Hepatocyte (in vitro differentiated cells): ENCODE results near the gene STK32C.

Experiments
- EZH2 ChIP-seq: fragments of 200-600 bp; sonication (generic); IDR thresholded peaks from 2 replicates; pipeline ENCODE4 v1.6.1; 2016; ENCODE audit warnings: antibody characterized with exemption, mild to moderate bottlenecking, borderline replicate concordance
- EZH2phosphoT487 ChIP-seq: fragments of 200-600 bp; sonication (generic); IDR thresholded peaks from one replicate; pipeline ENCODE4 v1.6.1; 2018; ENCODE audit warnings: antibody characterized with exemption, mild to moderate bottlenecking, low read depth, moderate library complexity; ENCODE audit not compliant: unreplicated experiment, severe bottlenecking
- TF ChIP-seq, protein P1 (sequence below): fragments of 200-600 bp; sonication (generic); IDR thresholded peaks from 2 replicates; pipeline ENCODE4 v1.5.1; 2016; ENCODE audit warnings: antibody characterized with exemption, mild to moderate bottlenecking; ENCODE audit not compliant: poor library complexity

DNA sequence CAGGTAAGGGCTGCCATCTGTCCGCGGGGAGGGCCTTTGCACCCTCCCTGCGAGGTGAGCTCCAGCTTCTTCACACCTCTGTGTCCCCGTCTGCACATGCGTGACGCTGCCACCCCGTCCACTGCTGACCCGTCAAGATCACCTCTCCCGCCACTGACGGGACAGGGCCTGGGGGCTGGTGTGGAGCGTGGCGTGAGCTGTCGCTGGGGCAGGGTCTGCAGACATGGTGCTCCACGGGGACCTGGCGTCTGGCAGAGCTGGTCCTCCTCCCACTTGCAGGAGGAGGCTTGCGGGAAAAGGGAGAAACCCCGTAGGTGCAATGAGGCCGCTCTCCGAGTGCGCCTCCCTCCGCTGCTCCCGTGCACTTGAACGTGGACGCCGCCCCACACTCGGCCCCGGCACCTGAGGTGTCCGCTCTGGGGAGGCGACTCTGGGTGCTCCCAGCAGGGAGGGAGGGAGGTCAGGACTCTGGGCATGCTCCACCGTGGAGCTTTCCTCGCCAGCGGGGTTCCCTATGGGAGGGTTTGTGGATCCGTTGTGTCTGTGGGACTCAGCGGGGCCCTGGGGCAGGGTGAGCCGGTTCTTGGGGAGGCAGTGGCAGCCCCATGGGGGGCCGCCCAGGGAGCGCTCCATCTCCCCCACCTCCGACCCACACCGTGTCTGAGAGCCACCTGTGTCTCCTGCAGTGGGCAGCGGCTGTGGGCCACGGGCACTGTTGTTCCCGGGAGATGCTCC, 138.6 kb downstream of the STK32C start:
- TF ChIP-seq, protein P1, sequence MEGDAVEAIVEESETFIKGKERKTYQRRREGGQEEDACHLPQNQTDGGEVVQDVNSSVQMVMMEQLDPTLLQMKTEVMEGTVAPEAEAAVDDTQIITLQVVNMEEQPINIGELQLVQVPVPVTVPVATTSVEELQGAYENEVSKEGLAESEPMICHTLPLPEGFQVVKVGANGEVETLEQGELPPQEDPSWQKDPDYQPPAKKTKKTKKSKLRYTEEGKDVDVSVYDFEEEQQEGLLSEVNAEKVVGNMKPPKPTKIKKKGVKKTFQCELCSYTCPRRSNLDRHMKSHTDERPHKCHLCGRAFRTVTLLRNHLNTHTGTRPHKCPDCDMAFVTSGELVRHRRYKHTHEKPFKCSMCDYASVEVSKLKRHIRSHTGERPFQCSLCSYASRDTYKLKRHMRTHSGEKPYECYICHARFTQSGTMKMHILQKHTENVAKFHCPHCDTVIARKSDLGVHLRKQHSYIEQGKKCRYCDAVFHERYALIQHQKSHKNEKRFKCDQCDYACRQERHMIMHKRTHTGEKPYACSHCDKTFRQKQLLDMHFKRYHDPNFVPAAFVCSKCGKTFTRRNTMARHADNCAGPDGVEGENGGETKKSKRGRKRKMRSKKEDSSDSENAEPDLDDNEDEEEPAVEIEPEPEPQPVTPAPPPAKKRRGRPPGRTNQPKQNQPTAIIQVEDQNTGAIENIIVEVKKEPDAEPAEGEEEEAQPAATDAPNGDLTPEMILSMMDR, result no peak
- TF ChIP-seq EZH2 (no peak), EZH2phosphoT487 (no peak)
